GM18508 (cell line): Measurements from ENCODE around the gene NEURL2.

Experiments used
- ATAC-seq: cut with Tn5 transposase; IDR thresholded peaks from one replicate; pipeline ENCODE4 v1.9.1; 2021; ENCODE audit warnings: moderate number of reproducible peaks; ENCODE audit not compliant: insufficient read depth, unreplicated experiment

Gene NEURL2

GRCh38 chr20:45920462-45921336, 29.7 kb upstream of the NEURL2 start:
- ATAC-seq = no peak

GRCh38 chr20:45919542-45920399, 28.8 kb upstream of the NEURL2 start:
- ATAC-seq = no peak

GRCh38 chr20:45918779-45919537, 27.9 kb upstream of the NEURL2 start:
- no peak for ATAC-seq

- no peak for ATAC-seq
Measured at GRCh38 chr20:45918182-45918737, 27.3 kb upstream of the NEURL2 start.

GRCh38 chr20:45917790-45918141, 26.8 kb upstream of the NEURL2 start:
- ATAC-seq = no peak

GRCh38 chr20:45913116-45913515, 22.1 kb upstream of the NEURL2 start:
- ATAC-seq = no peak

GRCh38 chr20:45912344-45912682, 21.3 kb upstream of the NEURL2 start:
- no peak for ATAC-seq

GRCh38 chr20:45911486-45912343, 20.7 kb upstream of the NEURL2 start, which contains the start of gene PLTP:
TSS of gene PLTP (minus strand) at chr20:45912155. CDS start at chr20:45911452, 703 bp downstream.
- no peak for ATAC-seq

- ATAC-seq = peak; percentile 85
Measured at GRCh38 chr20:45910670-45911485, 19.9 kb upstream of the NEURL2 start.

GRCh38 chr20:45909817-45910669, 19.0 kb upstream of the NEURL2 start:
- no peak for ATAC-seq

GRCh38 chr20:45909336-45909808, 18.4 kb upstream of the NEURL2 start:
- no peak for ATAC-seq

GRCh38 chr20:45908084-45908483, 17.1 kb upstream of the NEURL2 start:
- no peak for ATAC-seq

- ATAC-seq = no peak
Measured at GRCh38 chr20:45907219-45907948, 16.4 kb upstream of the NEURL2 start.

GRCh38 chr20:45905505-45906079, 14.6 kb upstream of the NEURL2 start:
- ATAC-seq = no peak

- no peak for ATAC-seq
Measured at GRCh38 chr20:45904583-45905504, 13.8 kb upstream of the NEURL2 start.
